H9 (cell line): Measurements from ENCODE around the gene ST3GAL5. TPM values are rescaled to one million over a fixed set of nuclear protein-coding genes. Genes with fewer than 3 reads are reported as not detected.

Source experiments
- DNase-seq: peaks from one replicate; pipeline ENCODE4 v3.0.0-alpha.2; 2017
- H2AFZ ChIP-seq: one replicate; pipeline ENCODE4 v1.6.1; 2013; ENCODE audit warnings: mild to moderate bottlenecking, low read length, control low read depth, moderate library complexity
- H2AK5ac ChIP-seq: 2 replicates; pipeline ENCODE4 v1.6.1; 2013; ENCODE audit warnings: low read length, control low read depth, mixed read lengths; ENCODE audit not compliant: insufficient read length
- H2BK120ac ChIP-seq: one replicate; pipeline ENCODE4 v1.6.1; 2013; ENCODE audit warnings: low read depth, mild to moderate bottlenecking, low read length, control low read depth, inconsistent platforms; ENCODE audit not compliant: poor library complexity, severe bottlenecking
- H2BK12ac ChIP-seq: 2 replicates; pipeline ENCODE4 v1.6.1; 2013; ENCODE audit warnings: low read length, control low read depth, mixed read lengths, low read depth; ENCODE audit not compliant: insufficient read length
- H2BK15ac ChIP-seq: 2 replicates; pipeline ENCODE4 v1.6.1; 2013; ENCODE audit warnings: low read depth, low read length, control low read depth
- H2BK20ac ChIP-seq: one replicate; pipeline ENCODE4 v1.6.1; 2013; ENCODE audit warnings: low read depth, mild to moderate bottlenecking, low read length, control low read depth, inconsistent platforms; ENCODE audit not compliant: poor library complexity, severe bottlenecking
- H2BK5ac ChIP-seq: 2 replicates; pipeline ENCODE4 v1.6.1; 2013; ENCODE audit warnings: low read length, control low read depth, mixed read lengths; ENCODE audit not compliant: insufficient read length
- H3K14ac ChIP-seq: 2 replicates; pipeline ENCODE4 v1.6.1; 2013; ENCODE audit warnings: low read length, control low read depth; ENCODE audit not compliant: insufficient read depth
- H3K18ac ChIP-seq: 2 replicates; pipeline ENCODE4 v1.6.1; 2013; ENCODE audit warnings: low read depth, mild to moderate bottlenecking, mixed read lengths, low read length, control low read depth; ENCODE audit not compliant: insufficient read length
- H3K23ac ChIP-seq: 2 replicates; pipeline ENCODE4 v1.6.1; 2013; ENCODE audit warnings: low read length, control low read depth, mixed read lengths, low read depth; ENCODE audit not compliant: insufficient read length
- H3K23me2 ChIP-seq: 2 replicates; pipeline ENCODE4 v1.6.1; 2013; ENCODE audit warnings: low read depth, mild to moderate bottlenecking, mixed read lengths, low read length, control low read depth; ENCODE audit not compliant: insufficient read length, poor library complexity, severe bottlenecking
- H3K27ac ChIP-seq: 2 replicates; pipeline ENCODE4 v1.5.1; 2013; ENCODE audit warnings: low read length, control low read depth, mixed read lengths, low read depth; ENCODE audit not compliant: insufficient read length
- H3K27me3 ChIP-seq: 2 replicates; pipeline ENCODE4 v1.6.1; 2013; ENCODE audit warnings: low read length, control low read depth, inconsistent platforms; ENCODE audit not compliant: insufficient read depth
- H3K4ac ChIP-seq: 2 replicates; pipeline ENCODE4 v1.6.1; 2013; ENCODE audit warnings: low read depth, mild to moderate bottlenecking, control low read depth, inconsistent platforms, low read length, moderate library complexity
- H3K4me1 ChIP-seq: 2 replicates; pipeline ENCODE4 v1.6.1; 2013; ENCODE audit warnings: low read length, control low read depth, inconsistent platforms; ENCODE audit not compliant: insufficient read depth
- H3K4me2 ChIP-seq: 2 replicates; pipeline ENCODE4 v1.6.1; 2013; ENCODE audit warnings: low read length, control low read depth, mixed read lengths; ENCODE audit not compliant: insufficient read length, insufficient read depth
- H3K56ac ChIP-seq: 2 replicates; pipeline ENCODE4 v1.6.1; 2013; ENCODE audit warnings: low read depth, mild to moderate bottlenecking, mixed read lengths, low read length, control low read depth; ENCODE audit not compliant: insufficient read length
- H3K79me1 ChIP-seq: 2 replicates; pipeline ENCODE4 v1.6.1; 2013; ENCODE audit warnings: low read depth, mild to moderate bottlenecking, moderate library complexity, low read length, control low read depth, inconsistent platforms; ENCODE audit not compliant: insufficient read depth, poor library complexity, severe bottlenecking
- H3K79me2 ChIP-seq: 2 replicates; pipeline ENCODE4 v1.6.1; 2013; ENCODE audit warnings: low read length, control low read depth, inconsistent platforms; ENCODE audit not compliant: insufficient read depth
- H3K9ac ChIP-seq: 2 replicates; pipeline ENCODE4 v1.6.1; 2013; ENCODE audit warnings: low read length, control low read depth, mixed read lengths; ENCODE audit not compliant: insufficient read length; ENCODE audit errors: extremely low read depth
- H3K9me3 ChIP-seq: one replicate; pipeline ENCODE4 v1.6.1; 2013; ENCODE audit warnings: low read depth, low read length, inconsistent platforms; ENCODE audit not compliant: control insufficient read depth
- H3T11ph ChIP-seq: one replicate; pipeline ENCODE4 v1.6.1; 2013; ENCODE audit warnings: mild to moderate bottlenecking, low read length, control low read depth, inconsistent platforms
- H4K20me1 ChIP-seq: one replicate; pipeline ENCODE4 v1.6.1; 2013; ENCODE audit not compliant: control insufficient read depth, insufficient read length, insufficient read depth
- H4K5ac ChIP-seq: 2 replicates; pipeline ENCODE4 v1.6.1; 2013; ENCODE audit warnings: low read depth, mild to moderate bottlenecking, mixed read lengths, low read length, control low read depth; ENCODE audit not compliant: insufficient read length
- H4K8ac ChIP-seq: replicated peaks from 2 replicates; pipeline ENCODE4 v1.6.1; 2013; ENCODE audit warnings: low read length, control low read depth, mixed read lengths, low read depth; ENCODE audit not compliant: insufficient read length
- H4K91ac ChIP-seq: 2 replicates; pipeline ENCODE4 v1.6.1; 2013; ENCODE audit warnings: low read depth, mild to moderate bottlenecking, moderate library complexity, mixed read lengths, low read length, control low read depth; ENCODE audit not compliant: insufficient read length
- H3K27ac Mint-ChIP-seq, 3 experiments: 2 replicates in 2 of 3; 3 replicates in 1 of 3; pipeline ENCODE4 v1.8.0; 2020 to 2021; ENCODE audit warnings: mixed read lengths in 3 of 3, mild to moderate bottlenecking in 1 of 3, moderate library complexity in 1 of 3
- H3K27me3 Mint-ChIP-seq: 2 replicates; pipeline ENCODE4 v1.8.0; 2021; ENCODE audit warnings: low read depth, mild to moderate bottlenecking, moderate library complexity, mixed read lengths
- H3K36me3 Mint-ChIP-seq, 3 experiments: 2 replicates in 2 of 3; 3 replicates in 1 of 3; pipeline ENCODE4 v1.8.0; 2020 to 2021; ENCODE audit warnings: low read depth in 3 of 3, mixed read lengths in 3 of 3; ENCODE audit not compliant: insufficient read depth in 1 of 3
- H3K4me1 Mint-ChIP-seq, 2 experiments: 2 replicates each; pipeline ENCODE4 v1.8.0; 2020; ENCODE audit warnings: mixed read lengths in 2 of 2
- H3K4me3 Mint-ChIP-seq, 2 experiments: 2 replicates in 1 of 2; 3 replicates in 1 of 2; pipeline ENCODE4 v1.8.0; 2020 to 2021; ENCODE audit warnings: mild to moderate bottlenecking in 2 of 2, mixed read lengths in 2 of 2, moderate library complexity in 1 of 2
- H3K9me3 Mint-ChIP-seq, 2 experiments: 2 replicates in 1 of 2; 3 replicates in 1 of 2; pipeline ENCODE4 v1.8.0; 2020; ENCODE audit warnings: mild to moderate bottlenecking in 2 of 2, mixed read lengths in 2 of 2, moderate library complexity in 1 of 2
- WGBS: extraction: QIAGEN DNeasy Blood & Tissue Kit; methylation state at CpG from one replicate; pipeline ENCODE4 v1.1.7; 2013; ENCODE audit warnings: missing lambda C conversion rate, low lambda C conversion rate, mixed read lengths; ENCODE audit not compliant: insufficient read length; ENCODE audit errors: extremely low coverage; 5-methylcytosine and 5-hydroxymethylcytosine counted together
- total RNA-seq: library from RNA; stranded (reverse); gene quantifications from 2 replicates; pipeline ENCODE4 v1.2.1, GENCODE V29; 2021
- TF ChIP-seq, protein P1 (sequence below): fragments of 200-600 bp; sonication (generic); conservative IDR thresholded peaks from 3 replicates; pipeline ENCODE4 v1.8.0; 2021; ENCODE audit warnings: antibody characterized with exemption, mild to moderate bottlenecking

The ST3GAL5 gene
- total RNA-seq, 1 experiment from 2014 or later: 3.3 TPM

DNA sequence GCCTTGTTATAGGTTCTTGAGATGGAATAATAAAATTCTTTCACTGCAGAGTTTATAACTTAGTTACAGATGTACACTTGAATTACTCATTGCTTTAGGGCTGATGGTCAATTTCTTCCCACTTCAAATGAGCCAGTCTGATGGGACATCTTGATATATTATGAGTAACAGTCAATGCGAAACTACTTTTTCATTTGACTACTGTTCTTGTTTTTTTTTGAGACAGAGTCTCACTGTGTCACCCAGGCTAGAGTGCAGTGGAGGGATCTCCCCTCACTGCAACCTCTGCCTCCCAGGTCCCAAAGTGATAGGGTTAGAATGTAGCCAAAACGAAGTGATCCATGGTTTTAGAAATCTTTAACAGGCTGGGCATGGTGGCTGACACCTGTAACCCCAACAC is 57.1 kb downstream of the ST3GAL5 start:
- no CpG with 5 or more reads among the region's 2 CpGs for WGBS
- no peak for DNase-seq
- no peaks in the 10 kb centered on the region for H3K9me3 Mint-ChIP-seq

More for the DNA sequence above, 57.1 kb downstream of the ST3GAL5 start:
- no peak overlapping the region for H2AK5ac ChIP-seq
- no peak overlapping the region for H2BK120ac ChIP-seq
- H3K23ac ChIP-seq: no peak overlapping the region
- no peak overlapping the region for H2BK5ac ChIP-seq
- H3K27ac ChIP-seq: no peak overlapping the region
- no peaks in the 10 kb centered on the region for H3K79me2 ChIP-seq
- H3K4me3 Mint-ChIP-seq: no peak overlapping the region
- no peaks in the 10 kb centered on the region for H4K20me1 ChIP-seq
- H3K4me1 ChIP-seq: no peaks in the 10 kb centered on the region; the same call in 1 of the 2 replicates
- no peaks in the 10 kb centered on the region for H3K27me3 ChIP-seq
- no peak overlapping the region for H4K91ac ChIP-seq
- no peaks in the 10 kb centered on the region for H3K23me2 ChIP-seq
- H2BK20ac ChIP-seq: no peak overlapping the region
- H3K36me3 Mint-ChIP-seq: no peaks in the 10 kb centered on the region
- H3K79me1 ChIP-seq: no peaks in the 10 kb centered on the region
- no peak overlapping the region for H3K27ac Mint-ChIP-seq
- H2BK12ac ChIP-seq: no peak overlapping the region
- peaks cover 14 to 17% of the 10 kb centered on the region in 2 experiments for H3K4me1 Mint-ChIP-seq
- TF ChIP-seq, protein P1, sequence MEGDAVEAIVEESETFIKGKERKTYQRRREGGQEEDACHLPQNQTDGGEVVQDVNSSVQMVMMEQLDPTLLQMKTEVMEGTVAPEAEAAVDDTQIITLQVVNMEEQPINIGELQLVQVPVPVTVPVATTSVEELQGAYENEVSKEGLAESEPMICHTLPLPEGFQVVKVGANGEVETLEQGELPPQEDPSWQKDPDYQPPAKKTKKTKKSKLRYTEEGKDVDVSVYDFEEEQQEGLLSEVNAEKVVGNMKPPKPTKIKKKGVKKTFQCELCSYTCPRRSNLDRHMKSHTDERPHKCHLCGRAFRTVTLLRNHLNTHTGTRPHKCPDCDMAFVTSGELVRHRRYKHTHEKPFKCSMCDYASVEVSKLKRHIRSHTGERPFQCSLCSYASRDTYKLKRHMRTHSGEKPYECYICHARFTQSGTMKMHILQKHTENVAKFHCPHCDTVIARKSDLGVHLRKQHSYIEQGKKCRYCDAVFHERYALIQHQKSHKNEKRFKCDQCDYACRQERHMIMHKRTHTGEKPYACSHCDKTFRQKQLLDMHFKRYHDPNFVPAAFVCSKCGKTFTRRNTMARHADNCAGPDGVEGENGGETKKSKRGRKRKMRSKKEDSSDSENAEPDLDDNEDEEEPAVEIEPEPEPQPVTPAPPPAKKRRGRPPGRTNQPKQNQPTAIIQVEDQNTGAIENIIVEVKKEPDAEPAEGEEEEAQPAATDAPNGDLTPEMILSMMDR: no peak
- no peak overlapping the region for H2BK15ac ChIP-seq
- no peak overlapping the region for H3T11ph ChIP-seq
- peaks cover 21% of the 10 kb centered on the region for H3K27me3 Mint-ChIP-seq
- no peak overlapping the region for H3K56ac ChIP-seq
- H4K8ac ChIP-seq: no peak overlapping the region
- H3K9me3 ChIP-seq: no peaks in the 10 kb centered on the region
- no peak overlapping the region for H3K4me2 ChIP-seq
- H3K18ac ChIP-seq: no peak overlapping the region
- H4K5ac ChIP-seq: no peak overlapping the region
- no peak overlapping the region for H2AFZ ChIP-seq
- H3K4ac ChIP-seq: no peak overlapping the region
- no peak overlapping the region for H3K14ac ChIP-seq
- no peak overlapping the region for H3K9ac ChIP-seq
